Measurements from ENCODE around the gene CCL22.

GRCh38 chr16:57413733-57414132 is 55.1 kb downstream of the CCL22 start:
- TF ChIP-seq CTCF (conservative IDR thresholded peaks at IDR 0.05; ENCODE audit: low read length) (no peak), EZH2phosphoT487 (IDR thresholded peaks at IDR 0.05; ENCODE audit: borderline replicate concordance) (no peak)
